Stimulated activated CD8-positive, alpha-beta memory T cell treated with anti-CD3 and anti-CD28 coated beads, Interleukin-4, amount 100 ng/mL, for 48 hours (primary cell): ENCODE data around the gene ZNF600.
"Not testable (repeated sequence)": the region's sequence is repeated elsewhere in the genome, so short reads cannot be mapped to it uniquely, and the experiment has no call there.

Experiments used
- DNase-seq: peaks from one replicate; pipeline ENCODE4 v3.0.0-alpha.2; 2020

The ZNF600 gene

DNA sequence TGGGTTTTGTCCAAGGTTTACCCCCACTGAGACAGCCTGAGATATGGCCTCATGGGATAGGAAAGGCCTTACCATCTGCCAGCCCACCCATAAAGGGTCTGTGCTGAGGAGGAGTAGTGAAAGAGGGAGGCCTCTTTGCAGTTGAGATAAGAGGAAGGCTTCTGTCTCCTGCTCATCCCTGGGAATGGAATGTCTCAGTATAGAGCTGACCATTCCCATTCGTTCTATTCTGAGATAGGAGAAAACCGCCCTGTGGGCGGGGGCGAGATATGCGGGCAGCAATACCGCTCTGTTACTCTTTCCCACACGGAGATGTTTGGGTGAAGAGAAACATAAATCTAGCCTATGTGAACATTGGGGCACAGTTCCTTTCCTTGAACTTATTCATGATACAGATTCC, 45.2 kb downstream of the ZNF600 start:
- not testable (repeated sequence) for DNase-seq

- no peak for DNase-seq
These were observed 47.0 kb downstream of the ZNF600 start for GRCh38 chr19:52739576-52739975.

DNA sequence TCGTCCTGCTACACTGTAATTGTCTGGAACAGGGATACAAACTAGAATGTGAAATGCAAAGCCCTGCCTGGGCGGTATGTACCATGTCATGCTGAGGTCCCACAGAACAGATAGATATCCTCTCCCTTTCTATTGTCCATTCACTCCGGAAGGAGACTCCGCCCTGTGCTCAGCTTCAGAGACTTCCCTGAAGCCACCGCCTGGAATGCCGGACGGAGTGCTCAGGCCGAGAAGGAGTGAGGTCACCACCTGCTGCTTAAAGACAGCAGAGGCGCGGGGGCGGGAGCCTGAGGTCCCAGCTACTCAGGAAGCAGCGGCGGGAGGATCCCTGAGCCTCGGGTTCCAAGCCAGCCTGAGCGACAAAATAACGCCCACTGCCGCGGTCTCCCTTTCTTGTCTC, 50.9 kb downstream of the ZNF600 start:
- no peak for DNase-seq

GRCh38 chr19:52734893-52735661, 51.5 kb downstream of the ZNF600 start, which contains the start of gene ZNF611:
ZNF611 (minus strand) TSS chr19:52735044; CDS start chr19:52715894, 19,150 bp downstream.
- peak; percentile 100 for DNase-seq

DNA sequence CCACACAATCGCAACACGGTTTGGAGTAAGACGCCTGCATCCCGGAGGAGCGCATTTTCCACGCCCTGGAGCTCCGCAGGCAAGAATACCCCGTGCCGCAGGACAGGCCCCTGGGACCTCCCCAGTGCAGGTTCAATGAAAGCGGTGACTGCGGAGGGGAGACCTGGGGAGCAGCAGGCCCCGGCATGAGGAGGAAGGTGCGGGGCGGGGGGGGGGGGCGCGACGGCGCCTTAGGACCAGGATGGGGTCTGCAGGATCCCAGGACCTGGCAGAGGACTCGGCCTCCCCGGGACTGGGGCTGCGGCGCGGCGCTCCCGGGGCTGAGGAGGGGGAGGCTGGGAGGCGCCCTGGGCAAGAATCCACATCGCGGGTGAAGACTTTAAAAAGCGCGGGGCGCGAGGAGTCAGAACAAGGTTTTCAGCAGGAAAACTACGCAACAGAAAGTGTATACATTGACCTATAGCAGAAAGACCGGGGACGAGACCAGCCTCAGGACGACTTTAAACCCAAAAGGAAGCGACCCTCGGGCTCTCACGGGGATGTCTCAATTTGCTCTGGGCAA, 52.2 kb downstream of the ZNF600 start:
- no peak for DNase-seq

DNA sequence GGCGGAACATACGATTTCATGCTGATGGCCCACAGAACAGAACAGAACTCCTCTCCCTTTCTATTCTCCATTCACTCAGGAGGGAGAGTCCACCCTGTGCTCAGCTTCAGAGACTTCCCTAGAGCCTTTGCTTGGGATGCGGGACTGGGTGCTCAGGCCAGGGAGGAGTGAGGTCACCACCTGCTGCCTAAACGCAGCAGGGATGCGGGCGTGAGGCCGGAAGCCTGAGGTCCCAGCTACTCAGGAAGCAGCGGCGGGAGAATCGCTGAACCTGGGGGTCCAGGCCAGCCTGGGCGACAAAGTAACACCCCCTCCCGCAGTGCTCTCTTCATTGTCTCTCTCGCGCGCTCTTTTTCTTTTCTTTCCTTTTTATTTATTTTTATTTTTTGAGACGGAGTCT, 60.5 kb downstream of the ZNF600 start:
- not testable (repeated sequence) for DNase-seq

GRCh38 chr19:52725528-52725961, 61.0 kb downstream of the ZNF600 start:
- no peak for DNase-seq

DNA sequence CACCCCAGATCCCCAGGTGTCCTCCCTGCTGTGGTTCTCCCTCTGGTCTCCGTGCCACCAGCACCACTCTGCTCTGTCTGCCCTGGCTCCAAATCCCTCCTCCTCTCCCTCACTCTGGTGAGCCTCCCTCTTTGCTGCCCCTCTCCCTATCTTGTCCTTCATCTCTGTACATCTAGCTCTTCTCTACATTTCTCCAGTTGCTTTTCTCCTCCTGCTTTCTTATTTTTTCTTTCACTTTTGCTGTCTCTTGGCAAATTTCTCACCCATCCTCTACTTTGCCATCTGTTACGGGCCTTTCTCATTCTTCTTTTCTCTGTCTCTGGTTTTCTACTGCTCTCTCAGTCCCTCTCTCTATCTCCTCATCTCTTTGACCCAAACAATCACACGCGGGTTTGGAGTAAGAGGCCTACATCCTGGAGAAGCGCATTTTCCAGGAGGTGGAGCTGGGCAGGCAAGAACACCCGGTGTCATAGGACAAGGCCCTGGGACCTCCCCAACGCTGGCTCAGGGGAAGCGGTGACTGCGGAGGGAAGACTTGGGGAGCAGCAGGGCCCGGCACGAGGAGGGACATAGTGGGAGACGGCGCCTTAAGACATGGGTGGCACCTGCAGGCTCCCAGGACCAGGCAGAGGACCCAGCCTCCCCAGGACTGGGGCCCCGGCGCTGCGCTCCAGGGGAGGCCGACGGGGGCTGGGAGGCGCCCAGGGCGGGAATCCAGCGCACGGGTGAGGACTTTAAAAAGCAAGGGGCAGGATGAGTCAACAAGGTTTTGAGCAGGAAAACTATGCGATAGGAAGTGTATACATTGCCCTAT, 61.7 kb downstream of the ZNF600 start:
- no peak for DNase-seq

GRCh38 chr19:52723907-52724598, 62.5 kb downstream of the ZNF600 start:
- DNase-seq = not testable (repeated sequence)

GRCh38 chr19:52722062-52723003, 64.3 kb downstream of the ZNF600 start:
- no peak for DNase-seq

GRCh38 chr19:52720541-52720940, 66.0 kb downstream of the ZNF600 start:
- not testable (repeated sequence) for DNase-seq

DNA sequence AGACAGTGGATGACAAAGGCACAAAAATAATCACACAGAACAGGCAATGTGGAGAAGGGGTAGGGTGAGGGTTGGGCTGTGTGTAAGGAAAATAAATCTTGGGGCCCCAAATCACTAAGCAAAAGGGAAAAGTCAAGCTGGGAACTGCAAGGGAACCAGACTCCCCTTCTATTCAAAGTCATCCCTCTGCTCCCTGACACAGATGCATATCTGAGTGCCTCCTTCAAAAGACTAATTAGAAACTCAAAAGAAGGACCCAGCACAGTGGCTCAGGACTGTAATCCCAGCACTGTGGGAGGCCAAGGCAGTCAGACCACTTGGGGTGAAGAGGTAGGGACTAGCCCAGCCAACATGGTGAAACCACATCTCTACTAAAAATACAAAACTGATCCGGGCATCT, 70.1 kb downstream of the ZNF600 start:
- no peak for DNase-seq

DNA sequence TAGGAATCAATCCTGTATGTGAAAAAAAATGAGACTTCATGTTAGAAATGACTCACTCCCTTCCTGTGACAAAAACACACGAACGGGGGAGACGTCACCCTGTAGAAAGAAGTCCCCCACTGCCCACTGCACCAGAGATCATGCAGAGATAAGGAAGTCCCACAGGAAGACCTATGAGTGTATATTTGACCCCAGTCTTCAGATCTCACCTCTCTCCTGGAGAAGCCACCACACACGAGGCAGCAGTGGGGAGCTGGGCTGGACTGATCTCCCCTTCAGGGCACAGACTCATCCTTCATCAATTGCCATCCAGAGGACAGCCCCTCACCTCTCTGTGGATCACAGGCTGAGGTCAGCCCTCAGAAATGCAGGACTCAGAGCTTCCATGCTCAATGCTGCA, 70.7 kb downstream of the ZNF600 start:
- DNase-seq = peak; percentile 46

- not testable (repeated sequence) for DNase-seq
These were observed 71.3 kb downstream of the ZNF600 start for GRCh38 chr19:52715330-52715729.
